HG02623 (cell line): Measurements from ENCODE around the gene CTSA.
"Not testable (repeated sequence)": the region's sequence is repeated elsewhere in the genome, so short reads cannot be mapped to it uniquely, and the experiment has no call there.

Experiments
- ATAC-seq: cut with Tn5 transposase; IDR thresholded peaks from one replicate; pipeline ENCODE4 v1.9.1; 2021; ENCODE audit warnings: moderate library complexity; ENCODE audit not compliant: unreplicated experiment

CTSA gene

GRCh38 chr20:45892828-45893500 lies 1.8 kb downstream of the CTSA start:
- ATAC-seq = no peak

GRCh38 chr20:45893831-45894230 lies 2.7 kb downstream of the CTSA start:
- no peak for ATAC-seq

GRCh38 chr20:45894797-45895196 lies 3.7 kb downstream of the CTSA start:
- no peak for ATAC-seq

GRCh38 chr20:45896641-45897161 lies 5.6 kb downstream of the CTSA start:
- no peak for ATAC-seq

GRCh38 chr20:45897289-45897688 lies 6.2 kb downstream of the CTSA start:
- no peak for ATAC-seq

GRCh38 chr20:45897692-45898091 lies 6.6 kb downstream of the CTSA start:
- no peak for ATAC-seq

GRCh38 chr20:45898285-45898684 lies 7.2 kb downstream of the CTSA start:
- no peak for ATAC-seq

GRCh38 chr20:45899046-45899835 lies 8.1 kb downstream of the CTSA start:
- no peak for ATAC-seq

GRCh38 chr20:45901332-45901731 lies 10.2 kb downstream of the CTSA start:
- not testable (repeated sequence) for ATAC-seq

GRCh38 chr20:45902199-45902701 lies 11.1 kb downstream of the CTSA start:
- no peak for ATAC-seq

GRCh38 chr20:45904583-45905504 lies 13.7 kb downstream of the CTSA start:
- ATAC-seq = no peak

GRCh38 chr20:45905505-45906079 lies 14.5 kb downstream of the CTSA start:
- ATAC-seq = no peak

- ATAC-seq = no peak
These were observed 16.2 kb downstream of the CTSA start for GRCh38 chr20:45907219-45907948.

- no peak for ATAC-seq
These were observed 16.9 kb downstream of the CTSA start for GRCh38 chr20:45908084-45908483.

- ATAC-seq = no peak
These were observed 18.2 kb downstream of the CTSA start for GRCh38 chr20:45909336-45909808.

- no peak for ATAC-seq
These were observed 18.9 kb downstream of the CTSA start for GRCh38 chr20:45909817-45910669.

GRCh38 chr20:45910670-45911485 lies 19.7 kb downstream of the CTSA start:
- peak; percentile 84 for ATAC-seq
